GM23338 (cell line): Measurements from ENCODE around the gene TSPAN12. TPM values are rescaled to one million over a fixed set of nuclear protein-coding genes. Genes with fewer than 3 reads are reported as not detected.

Experiments
- ATAC-seq: fragments of 200-7000 bp; cut with Tn5 transposase; 3 replicates; pipeline ENCODE4 v1.9.1; 2020
- DNase-seq: peaks from one replicate; pipeline ENCODE4 v3.0.0-alpha.2; 2015; ENCODE audit warnings: low spot score
- H2AFZ ChIP-seq: fragments of 200-600 bp; sonication (generic); 2 replicates; pipeline ENCODE4 v1.8.0; 2016; ENCODE audit warnings: antibody characterized with exemption, mild to moderate bottlenecking, moderate library complexity
- H3F3A ChIP-seq: fragments of 200-600 bp; sonication (generic); replicated peaks from 2 replicates; pipeline ENCODE4 v1.8.0; 2017; ENCODE audit warnings: antibody characterized with exemption, mixed run types, low read depth
- H3K27ac ChIP-seq: fragments of 200-600 bp; sonication (generic); 2 replicates; pipeline ENCODE4 v1.6.1; 2016; ENCODE audit warnings: low read depth
- H3K27me3 ChIP-seq: fragments of 200-600 bp; sonication (generic); 2 replicates; pipeline ENCODE4 v1.8.0; 2016; ENCODE audit warnings: mild to moderate bottlenecking, mixed run types, moderate library complexity; ENCODE audit not compliant: insufficient read depth
- H3K36me3 ChIP-seq: fragments of 200-600 bp; sonication (generic); 2 replicates; pipeline ENCODE4 v1.8.0; 2016; ENCODE audit warnings: mild to moderate bottlenecking; ENCODE audit not compliant: insufficient read depth
- H3K4me1 ChIP-seq: fragments of 200-600 bp; sonication (generic); 2 replicates; pipeline ENCODE4 v1.8.0; 2016; ENCODE audit warnings: mild to moderate bottlenecking, moderate library complexity; ENCODE audit not compliant: insufficient read depth
- H3K4me2 ChIP-seq: fragments of 200-600 bp; sonication (generic); 2 replicates; pipeline ENCODE4 v1.7.1; 2017; ENCODE audit warnings: mixed run types
- H3K4me3 ChIP-seq: fragments of 200-600 bp; sonication (generic); 2 replicates; pipeline ENCODE4 v1.6.1; 2016; ENCODE audit warnings: mixed run types
- H3K79me2 ChIP-seq: fragments of 200-600 bp; sonication (generic); replicated peaks from 2 replicates; pipeline ENCODE4 v1.8.0; 2017; ENCODE audit warnings: mild to moderate bottlenecking; ENCODE audit not compliant: insufficient read depth
- H3K9me2 ChIP-seq: fragments of 200-600 bp; sonication (generic); 2 replicates; pipeline ENCODE4 v1.8.0; 2017; ENCODE audit not compliant: insufficient read depth
- H4K20me1 ChIP-seq: fragments of 200-600 bp; sonication (generic); replicated peaks from 2 replicates; pipeline ENCODE4 v1.8.0; 2017; ENCODE audit warnings: mild to moderate bottlenecking; ENCODE audit not compliant: insufficient read depth
- H3K27ac Mint-ChIP-seq: 2 replicates; pipeline ENCODE4 v1.8.0; 2020; ENCODE audit warnings: inconsistent platforms, mild to moderate bottlenecking, moderate library complexity, mixed read lengths
- H3K27me3 Mint-ChIP-seq: 3 replicates; pipeline ENCODE4 v1.8.0; 2022; ENCODE audit warnings: low read depth, mild to moderate bottlenecking, moderate library complexity, mixed read lengths, inconsistent platforms; ENCODE audit not compliant: insufficient read depth, poor library complexity
- H3K36me3 Mint-ChIP-seq: 3 replicates; pipeline ENCODE4 v1.8.0; 2021; ENCODE audit warnings: low read depth, mild to moderate bottlenecking, inconsistent platforms, moderate library complexity, mixed read lengths
- H3K4me1 Mint-ChIP-seq: 3 replicates; pipeline ENCODE4 v1.8.0; 2020; ENCODE audit warnings: mild to moderate bottlenecking, inconsistent platforms, mixed read lengths
- H3K4me3 Mint-ChIP-seq: 3 replicates; pipeline ENCODE4 v1.8.0; 2021; ENCODE audit warnings: moderate library complexity, mild to moderate bottlenecking, inconsistent platforms, mixed read lengths
- H3K9me3 Mint-ChIP-seq: 3 replicates; pipeline ENCODE4 v1.8.0; 2020; ENCODE audit warnings: moderate library complexity, mild to moderate bottlenecking, inconsistent platforms, mixed read lengths
- CREB1 ChIP-seq: fragments of 250-450 bp; sonication (Bioruptor Pico); IDR thresholded peaks from 2 replicates; pipeline ENCODE4 v1.5.0; 2020; ENCODE audit warnings: low read depth, mild to moderate bottlenecking, moderate library complexity
- EZH2 ChIP-seq: fragments of 200-600 bp; sonication (generic); IDR thresholded peaks from one replicate; pipeline ENCODE4 v1.8.0; 2017; ENCODE audit warnings: antibody characterized with exemption, mild to moderate bottlenecking, low read depth; ENCODE audit not compliant: unreplicated experiment
- EZH2phosphoT487 ChIP-seq: fragments of 200-600 bp; sonication (generic); IDR thresholded peaks from one replicate; pipeline ENCODE4 v1.8.1; 2018; ENCODE audit warnings: antibody characterized with exemption; ENCODE audit not compliant: unreplicated experiment
- JUNB ChIP-seq: IDR thresholded peaks from one replicate; pipeline ENCODE4 v1.6.1; 2016; ENCODE audit warnings: antibody characterized with exemption; ENCODE audit not compliant: unreplicated experiment
- NANOG ChIP-seq: IDR thresholded peaks from 2 replicates; pipeline ENCODE4 v1.6.1; 2016; ENCODE audit warnings: antibody characterized with exemption, borderline replicate concordance
- POLR2AphosphoS5 ChIP-seq: IDR thresholded peaks from 2 replicates; pipeline ENCODE4 v1.6.1; 2016; ENCODE audit warnings: antibody characterized with exemption, low read depth
- STAT1 ChIP-seq: IDR thresholded peaks from one replicate; pipeline ENCODE4 v1.6.1; 2016; ENCODE audit warnings: antibody characterized with exemption; ENCODE audit not compliant: unreplicated experiment
- ZNF114 ChIP-seq: fragments of 250-450 bp; sonication (Bioruptor Pico); IDR thresholded peaks from 2 replicates; pipeline ENCODE4 v1.5.0; 2020; ENCODE audit warnings: mild to moderate bottlenecking, moderate library complexity
- ZNF331 ChIP-seq: fragments of 250-450 bp; sonication (Bioruptor Pico); IDR thresholded peaks from 2 replicates; pipeline ENCODE4 v1.5.0; 2020; ENCODE audit warnings: low read depth, mild to moderate bottlenecking, moderate library complexity
- polyA plus RNA-seq: library from polyadenylated mRNA; unstranded; fragments of >200 nt; fragmentation: Nextera tagmentation; extraction: Ambion mirVana; gene quantifications from 2 replicates; pipeline ENCODE4 v1.2.1, GENCODE V29; 2016
- total RNA-seq: library from RNA; depleted of rRNA; stranded (reverse); fragments of >200 nt; shearing (Covaris generic); gene quantifications from 2 replicates; pipeline ENCODE4 v1.2.3, GENCODE V29; 2014
- TF ChIP-seq, protein P1 (sequence below): fragments of 250-450 bp; sonication (Bioruptor Pico); IDR thresholded peaks from 2 replicates; pipeline ENCODE4 v1.5.0; 2020; ENCODE audit warnings: mild to moderate bottlenecking, moderate library complexity
- TF ChIP-seq, protein P2 (sequence below): IDR thresholded peaks from 2 replicates; pipeline ENCODE4 v1.6.1; 2016; ENCODE audit warnings: antibody characterized with exemption
- TF ChIP-seq, protein P3 (sequence below): IDR thresholded peaks from one replicate; pipeline ENCODE4 v1.6.1; 2018; ENCODE audit warnings: antibody characterized with exemption; ENCODE audit not compliant: unreplicated experiment
- TF ChIP-seq, protein P4 (sequence below), 2 experiments: fragments of 200-600 bp in 1 of 2; sonication (generic) in 1 of 2; conservative IDR thresholded peaks; 2 replicates each; pipeline versions ENCODE4 v1.5.1 to v1.6.1; 2016 to 2017; ENCODE audit warnings: antibody characterized with exemption in 2 of 2, low read depth in 2 of 2, mild to moderate bottlenecking in 2 of 2, moderate library complexity in 1 of 2

Gene TSPAN12
- total and polyA plus RNA-seq, 2 experiments from 2014 or later, result 9.7 to 11.7 TPM

DNA sequence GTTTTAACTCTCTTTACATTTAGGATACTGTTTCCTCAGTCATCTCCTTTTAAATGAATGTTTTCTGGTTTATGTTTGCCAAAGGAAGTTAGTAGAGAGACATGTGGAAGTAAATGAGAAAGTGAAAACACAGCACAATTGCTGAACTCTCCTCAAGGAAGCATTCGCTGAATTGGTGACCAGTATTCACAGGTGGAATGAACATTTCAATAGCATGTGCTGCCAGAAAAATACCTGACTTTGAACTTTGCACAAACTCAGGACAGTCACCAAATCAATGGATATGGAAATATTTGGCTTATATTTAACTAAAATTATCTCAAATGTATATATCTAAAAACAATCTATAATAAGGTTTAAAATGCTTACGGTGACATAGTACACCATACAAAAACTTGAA lies 28.5 kb downstream of the TSPAN12 start (continued):
- TF ChIP-seq EZH2 (no peak), CREB1 (CRISPR knock-in tag) (no peak), NANOG (no peak), POLR2AphosphoS5 (no peak)

DNA sequence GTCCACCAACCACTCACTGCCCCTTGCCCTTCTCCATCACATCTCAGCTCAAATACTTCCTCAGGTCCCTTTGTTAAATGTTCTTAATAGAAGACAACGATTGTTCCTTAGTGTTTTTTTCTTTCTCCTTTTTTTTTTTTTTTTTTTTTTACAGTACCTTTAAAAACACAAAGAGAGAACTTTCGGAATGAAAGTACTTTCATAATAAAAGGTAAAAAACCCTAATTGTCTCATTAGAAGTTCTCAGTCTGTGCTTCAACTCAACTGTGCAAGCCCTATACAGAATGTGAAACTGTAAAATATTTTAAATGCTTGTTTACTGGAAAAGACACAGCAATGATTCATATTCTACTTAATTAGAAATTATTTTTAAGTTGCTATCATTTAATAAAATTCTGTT lies 29.4 kb downstream of the TSPAN12 start:
- H3K27me3 ChIP-seq, result no peaks in the 10 kb centered on the region
- TF ChIP-seq EZH2phosphoT487, result no peak
- no peak for TF ChIP-seq STAT1
- no peak for TF ChIP-seq ZNF114 (CRISPR knock-in tag)
- TF ChIP-seq NANOG, result no peak
- TF ChIP-seq, protein P1, sequence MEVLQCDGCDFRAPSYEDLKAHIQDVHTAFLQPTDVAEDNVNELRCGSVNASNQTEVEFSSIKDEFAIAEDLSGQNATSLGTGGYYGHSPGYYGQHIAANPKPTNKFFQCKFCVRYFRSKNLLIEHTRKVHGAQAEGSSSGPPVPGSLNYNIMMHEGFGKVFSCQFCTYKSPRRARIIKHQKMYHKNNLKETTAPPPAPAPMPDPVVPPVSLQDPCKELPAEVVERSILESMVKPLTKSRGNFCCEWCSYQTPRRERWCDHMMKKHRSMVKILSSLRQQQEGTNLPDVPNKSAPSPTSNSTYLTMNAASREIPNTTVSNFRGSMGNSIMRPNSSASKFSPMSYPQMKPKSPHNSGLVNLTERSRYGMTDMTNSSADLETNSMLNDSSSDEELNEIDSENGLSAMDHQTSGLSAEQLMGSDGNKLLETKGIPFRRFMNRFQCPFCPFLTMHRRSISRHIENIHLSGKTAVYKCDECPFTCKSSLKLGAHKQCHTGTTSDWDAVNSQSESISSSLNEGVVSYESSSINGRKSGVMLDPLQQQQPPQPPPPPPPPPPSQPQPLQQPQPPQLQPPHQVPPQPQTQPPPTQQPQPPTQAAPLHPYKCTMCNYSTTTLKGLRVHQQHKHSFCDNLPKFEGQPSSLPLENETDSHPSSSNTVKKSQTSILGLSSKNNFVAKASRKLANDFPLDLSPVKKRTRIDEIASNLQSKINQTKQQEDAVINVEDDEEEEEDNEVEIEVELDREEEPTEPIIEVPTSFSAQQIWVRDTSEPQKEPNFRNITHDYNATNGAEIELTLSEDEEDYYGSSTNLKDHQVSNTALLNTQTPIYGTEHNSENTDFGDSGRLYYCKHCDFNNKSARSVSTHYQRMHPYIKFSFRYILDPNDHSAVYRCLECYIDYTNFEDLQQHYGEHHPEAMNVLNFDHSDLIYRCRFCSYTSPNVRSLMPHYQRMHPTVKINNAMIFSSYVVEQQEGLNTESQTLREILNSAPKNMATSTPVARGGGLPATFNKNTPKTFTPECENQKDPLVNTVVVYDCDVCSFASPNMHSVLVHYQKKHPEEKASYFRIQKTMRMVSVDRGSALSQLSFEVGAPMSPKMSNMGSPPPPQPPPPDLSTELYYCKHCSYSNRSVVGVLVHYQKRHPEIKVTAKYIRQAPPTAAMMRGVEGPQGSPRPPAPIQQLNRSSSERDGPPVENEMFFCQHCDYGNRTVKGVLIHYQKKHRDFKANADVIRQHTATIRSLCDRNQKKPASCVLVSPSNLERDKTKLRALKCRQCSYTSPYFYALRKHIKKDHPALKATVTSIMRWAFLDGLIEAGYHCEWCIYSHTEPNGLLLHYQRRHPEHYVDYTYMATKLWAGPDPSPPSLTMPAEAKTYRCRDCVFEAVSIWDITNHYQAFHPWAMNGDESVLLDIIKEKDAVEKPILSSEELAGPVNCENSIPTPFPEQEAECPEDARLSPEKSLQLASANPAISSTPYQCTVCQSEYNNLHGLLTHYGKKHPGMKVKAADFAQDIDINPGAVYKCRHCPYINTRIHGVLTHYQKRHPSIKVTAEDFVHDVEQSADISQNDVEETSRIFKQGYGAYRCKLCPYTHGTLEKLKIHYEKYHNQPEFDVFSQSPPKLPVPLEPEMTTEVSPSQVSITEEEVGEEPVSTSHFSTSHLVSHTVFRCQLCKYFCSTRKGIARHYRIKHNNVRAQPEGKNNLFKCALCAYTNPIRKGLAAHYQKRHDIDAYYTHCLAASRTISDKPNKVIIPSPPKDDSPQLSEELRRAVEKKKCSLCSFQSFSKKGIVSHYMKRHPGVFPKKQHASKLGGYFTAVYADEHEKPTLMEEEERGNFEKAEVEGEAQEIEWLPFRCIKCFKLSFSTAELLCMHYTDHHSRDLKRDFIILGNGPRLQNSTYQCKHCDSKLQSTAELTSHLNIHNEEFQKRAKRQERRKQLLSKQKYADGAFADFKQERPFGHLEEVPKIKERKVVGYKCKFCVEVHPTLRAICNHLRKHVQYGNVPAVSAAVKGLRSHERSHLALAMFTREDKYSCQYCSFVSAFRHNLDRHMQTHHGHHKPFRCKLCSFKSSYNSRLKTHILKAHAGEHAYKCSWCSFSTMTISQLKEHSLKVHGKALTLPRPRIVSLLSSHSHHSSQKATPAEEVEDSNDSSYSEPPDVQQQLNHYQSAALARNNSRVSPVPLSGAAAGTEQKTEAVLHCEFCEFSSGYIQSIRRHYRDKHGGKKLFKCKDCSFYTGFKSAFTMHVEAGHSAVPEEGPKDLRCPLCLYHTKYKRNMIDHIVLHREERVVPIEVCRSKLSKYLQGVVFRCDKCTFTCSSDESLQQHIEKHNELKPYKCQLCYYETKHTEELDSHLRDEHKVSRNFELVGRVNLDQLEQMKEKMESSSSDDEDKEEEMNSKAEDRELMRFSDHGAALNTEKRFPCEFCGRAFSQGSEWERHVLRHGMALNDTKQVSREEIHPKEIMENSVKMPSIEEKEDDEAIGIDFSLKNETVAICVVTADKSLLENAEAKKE (CRISPR knock-in tag), result no peak
- TF ChIP-seq CREB1 (CRISPR knock-in tag), result no peak
- TF ChIP-seq, protein P2, sequence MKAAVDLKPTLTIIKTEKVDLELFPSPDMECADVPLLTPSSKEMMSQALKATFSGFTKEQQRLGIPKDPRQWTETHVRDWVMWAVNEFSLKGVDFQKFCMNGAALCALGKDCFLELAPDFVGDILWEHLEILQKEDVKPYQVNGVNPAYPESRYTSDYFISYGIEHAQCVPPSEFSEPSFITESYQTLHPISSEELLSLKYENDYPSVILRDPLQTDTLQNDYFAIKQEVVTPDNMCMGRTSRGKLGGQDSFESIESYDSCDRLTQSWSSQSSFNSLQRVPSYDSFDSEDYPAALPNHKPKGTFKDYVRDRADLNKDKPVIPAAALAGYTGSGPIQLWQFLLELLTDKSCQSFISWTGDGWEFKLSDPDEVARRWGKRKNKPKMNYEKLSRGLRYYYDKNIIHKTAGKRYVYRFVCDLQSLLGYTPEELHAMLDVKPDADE, result no peak
- no peak for TF ChIP-seq ZNF331 (CRISPR knock-in tag)
- no peak for TF ChIP-seq JUNB
- TF ChIP-seq POLR2AphosphoS5, result no peak
- no peak for TF ChIP-seq EZH2
- TF ChIP-seq, protein P3, sequence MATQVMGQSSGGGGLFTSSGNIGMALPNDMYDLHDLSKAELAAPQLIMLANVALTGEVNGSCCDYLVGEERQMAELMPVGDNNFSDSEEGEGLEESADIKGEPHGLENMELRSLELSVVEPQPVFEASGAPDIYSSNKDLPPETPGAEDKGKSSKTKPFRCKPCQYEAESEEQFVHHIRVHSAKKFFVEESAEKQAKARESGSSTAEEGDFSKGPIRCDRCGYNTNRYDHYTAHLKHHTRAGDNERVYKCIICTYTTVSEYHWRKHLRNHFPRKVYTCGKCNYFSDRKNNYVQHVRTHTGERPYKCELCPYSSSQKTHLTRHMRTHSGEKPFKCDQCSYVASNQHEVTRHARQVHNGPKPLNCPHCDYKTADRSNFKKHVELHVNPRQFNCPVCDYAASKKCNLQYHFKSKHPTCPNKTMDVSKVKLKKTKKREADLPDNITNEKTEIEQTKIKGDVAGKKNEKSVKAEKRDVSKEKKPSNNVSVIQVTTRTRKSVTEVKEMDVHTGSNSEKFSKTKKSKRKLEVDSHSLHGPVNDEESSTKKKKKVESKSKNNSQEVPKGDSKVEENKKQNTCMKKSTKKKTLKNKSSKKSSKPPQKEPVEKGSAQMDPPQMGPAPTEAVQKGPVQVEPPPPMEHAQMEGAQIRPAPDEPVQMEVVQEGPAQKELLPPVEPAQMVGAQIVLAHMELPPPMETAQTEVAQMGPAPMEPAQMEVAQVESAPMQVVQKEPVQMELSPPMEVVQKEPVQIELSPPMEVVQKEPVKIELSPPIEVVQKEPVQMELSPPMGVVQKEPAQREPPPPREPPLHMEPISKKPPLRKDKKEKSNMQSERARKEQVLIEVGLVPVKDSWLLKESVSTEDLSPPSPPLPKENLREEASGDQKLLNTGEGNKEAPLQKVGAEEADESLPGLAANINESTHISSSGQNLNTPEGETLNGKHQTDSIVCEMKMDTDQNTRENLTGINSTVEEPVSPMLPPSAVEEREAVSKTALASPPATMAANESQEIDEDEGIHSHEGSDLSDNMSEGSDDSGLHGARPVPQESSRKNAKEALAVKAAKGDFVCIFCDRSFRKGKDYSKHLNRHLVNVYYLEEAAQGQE, result no peak
- TF ChIP-seq, protein P4, sequence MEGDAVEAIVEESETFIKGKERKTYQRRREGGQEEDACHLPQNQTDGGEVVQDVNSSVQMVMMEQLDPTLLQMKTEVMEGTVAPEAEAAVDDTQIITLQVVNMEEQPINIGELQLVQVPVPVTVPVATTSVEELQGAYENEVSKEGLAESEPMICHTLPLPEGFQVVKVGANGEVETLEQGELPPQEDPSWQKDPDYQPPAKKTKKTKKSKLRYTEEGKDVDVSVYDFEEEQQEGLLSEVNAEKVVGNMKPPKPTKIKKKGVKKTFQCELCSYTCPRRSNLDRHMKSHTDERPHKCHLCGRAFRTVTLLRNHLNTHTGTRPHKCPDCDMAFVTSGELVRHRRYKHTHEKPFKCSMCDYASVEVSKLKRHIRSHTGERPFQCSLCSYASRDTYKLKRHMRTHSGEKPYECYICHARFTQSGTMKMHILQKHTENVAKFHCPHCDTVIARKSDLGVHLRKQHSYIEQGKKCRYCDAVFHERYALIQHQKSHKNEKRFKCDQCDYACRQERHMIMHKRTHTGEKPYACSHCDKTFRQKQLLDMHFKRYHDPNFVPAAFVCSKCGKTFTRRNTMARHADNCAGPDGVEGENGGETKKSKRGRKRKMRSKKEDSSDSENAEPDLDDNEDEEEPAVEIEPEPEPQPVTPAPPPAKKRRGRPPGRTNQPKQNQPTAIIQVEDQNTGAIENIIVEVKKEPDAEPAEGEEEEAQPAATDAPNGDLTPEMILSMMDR (conservative IDR thresholded peaks at IDR 0.05; ENCODE audit: low read depth in 2 of 2), result no peak
- no peak overlapping the region for H3K4me2 ChIP-seq
- no peak for DNase-seq
- no peaks in the 10 kb centered on the region for H3K79me2 ChIP-seq
- peaks cover 32% of the 10 kb centered on the region for H3K4me1 ChIP-seq
- no peaks in the 10 kb centered on the region for H3F3A ChIP-seq
- peaks cover 8% of the 10 kb centered on the region; the same call in 2 of the 3 replicates for H3K9me3 Mint-ChIP-seq
- H3K27ac Mint-ChIP-seq, result no peak overlapping the region
- no peaks in the 10 kb centered on the region for H3K9me2 ChIP-seq
- H3K36me3 Mint-ChIP-seq, result peaks cover 19% of the 10 kb centered on the region
- H3K4me3 Mint-ChIP-seq, result no peak overlapping the region
- no peak for ATAC-seq
- no peaks in the 10 kb centered on the region for H4K20me1 ChIP-seq
- H3K36me3 ChIP-seq, result no peaks in the 10 kb centered on the region
- no peak overlapping the region for H3K4me3 ChIP-seq
- H3K27me3 Mint-ChIP-seq, result no peaks in the 10 kb centered on the region
- H2AFZ ChIP-seq, result no peak overlapping the region
- peaks cover 25% of the 10 kb centered on the region for H3K4me1 Mint-ChIP-seq
- no peak overlapping the region for H3K27ac ChIP-seq
